NCI-H2171 treated with DMSO at 0.1 percent for 48 hours (cell line): ENCODE measurements around the gene TNNT3.

Experiments
- DNase-seq: peaks from one replicate; lab custom pipeline; 2025; lab: John Stamatoyannopoulos, UW

The TNNT3 gene

GRCh38 chr11:1896923-1897322 is 22.6 kb upstream of the TNNT3 start:
- no peak for DNase-seq

- DNase-seq = no peak
Measured at GRCh38 chr11:1899090-1899489, 20.4 kb upstream of the TNNT3 start.

GRCh38 chr11:1899686-1900085 is 19.8 kb upstream of the TNNT3 start:
- DNase-seq = no peak

GRCh38 chr11:1906181-1906580 is 13.3 kb upstream of the TNNT3 start:
- DNase-seq = no peak

GRCh38 chr11:1906611-1907423 is 12.7 kb upstream of the TNNT3 start:
- no peak for DNase-seq

GRCh38 chr11:1908618-1909017 is 10.9 kb upstream of the TNNT3 start:
- DNase-seq = no peak

- DNase-seq = no peak
Measured at GRCh38 chr11:1909524-1909923, 10.0 kb upstream of the TNNT3 start.

- DNase-seq = no peak
Measured at GRCh38 chr11:1912289-1912878, 7.1 kb upstream of the TNNT3 start.

GRCh38 chr11:1913271-1914060 is 6.0 kb upstream of the TNNT3 start:
- DNase-seq = no peak

GRCh38 chr11:1915795-1916131 is 3.7 kb upstream of the TNNT3 start:
- DNase-seq = no peak

GRCh38 chr11:1916132-1916985 is 3.1 kb upstream of the TNNT3 start:
- DNase-seq = no peak

- no peak for DNase-seq
Measured at GRCh38 chr11:1916986-1917522, 2.4 kb upstream of the TNNT3 start.

GRCh38 chr11:1917523-1918435 is 1.7 kb upstream of the TNNT3 start:
- no peak for DNase-seq

GRCh38 chr11:1918436-1919315 is 827 bp upstream of the TNNT3 start:
- no peak for DNase-seq

- no peak for DNase-seq
Measured at GRCh38 chr11:1920128-1920908, 815 bp downstream of the TNNT3 start.

- no peak for DNase-seq
Measured at GRCh38 chr11:1920909-1921573, 1.5 kb downstream of the TNNT3 start.

GRCh38 chr11:1921574-1922141 is 2.2 kb downstream of the TNNT3 start:
- no peak for DNase-seq

- DNase-seq = no peak
Measured at GRCh38 chr11:1922481-1923081, 3.1 kb downstream of the TNNT3 start.
